ENCODE measurements around the gene FZD10.

FZD10 gene

GRCh38 chr12:130155416-130156073 lies 6.7 kb upstream of the FZD10 start:
- no peak for DNase-seq

- DNase-seq = no peak
These were observed 5.5 kb upstream of the FZD10 start for GRCh38 chr12:130156652-130157275.

- DNase-seq = no peak
These were observed 4.1 kb upstream of the FZD10 start for GRCh38 chr12:130157998-130158753.

- no peak for DNase-seq
These were observed 3.6 kb upstream of the FZD10 start for GRCh38 chr12:130158754-130159059.

- no peak for DNase-seq
These were observed 2.0 kb upstream of the FZD10 start for GRCh38 chr12:130160306-130160705.

GRCh38 chr12:130160711-130161231 lies 1.5 kb upstream of the FZD10 start:
- DNase-seq = no peak

- no peak for DNase-seq
These were observed 712 bp upstream of the FZD10 start for GRCh38 chr12:130161261-130162243.

GRCh38 chr12:130162745-130163460 lies 639 bp downstream of the FZD10 start:
- no peak for DNase-seq

GRCh38 chr12:130163461-130164215 lies 1.4 kb downstream of the FZD10 start:
- DNase-seq = no peak

- no peak for DNase-seq
These were observed 1.9 kb downstream of the FZD10 start for GRCh38 chr12:130164216-130164542.

- DNase-seq = no peak
These were observed 2.7 kb downstream of the FZD10 start for GRCh38 chr12:130164936-130165335.

- DNase-seq = no peak
These were observed 4.0 kb downstream of the FZD10 start for GRCh38 chr12:130166306-130166705.

GRCh38 chr12:130167537-130167936 lies 5.3 kb downstream of the FZD10 start:
- no peak for DNase-seq

GRCh38 chr12:130169256-130169655 lies 7.0 kb downstream of the FZD10 start:
- no peak for DNase-seq

GRCh38 chr12:130169924-130170323 lies 7.7 kb downstream of the FZD10 start:
- no peak for DNase-seq

- no peak for DNase-seq
These were observed 8.3 kb downstream of the FZD10 start for GRCh38 chr12:130170611-130171010.

- DNase-seq = no peak
These were observed 15.5 kb downstream of the FZD10 start for GRCh38 chr12:130177635-130178242.

GRCh38 chr12:130178282-130178681 lies 16.0 kb downstream of the FZD10 start:
- DNase-seq = no peak

GRCh38 chr12:130179191-130179590 lies 16.9 kb downstream of the FZD10 start:
- no peak for DNase-seq

- DNase-seq = no peak
These were observed 17.4 kb downstream of the FZD10 start for GRCh38 chr12:130179621-130180020.

GRCh38 chr12:130181211-130181610 lies 18.9 kb downstream of the FZD10 start:
- DNase-seq = no peak
